Type B pancreatic cell (in vitro differentiated cells): ENCODE data around the gene TULP1. TPM values are rescaled to one million over a fixed set of nuclear protein-coding genes. Genes with fewer than 3 reads are reported as not detected.

Experiments used
- DNase-seq: peaks from one replicate; pipeline ENCODE4 v3.0.0; 2021; ENCODE audit warnings: mixed read lengths; ENCODE audit not compliant: unreplicated experiment; ENCODE audit errors: extremely low spot score
- H3K27ac Mint-ChIP-seq: 2 replicates; pipeline ENCODE4 v1.8.0; 2021; ENCODE audit warnings: mild to moderate bottlenecking, mixed read lengths
- H3K27me3 Mint-ChIP-seq: 2 replicates; pipeline ENCODE4 v1.8.0; 2021; ENCODE audit warnings: mixed read lengths
- H3K36me3 Mint-ChIP-seq: 2 replicates; pipeline ENCODE4 v1.8.0; 2021; ENCODE audit warnings: mixed read lengths
- H3K4me1 Mint-ChIP-seq: one replicate; pipeline ENCODE4 v1.8.0; 2021; ENCODE audit warnings: mixed read lengths; ENCODE audit not compliant: unreplicated experiment
- H3K4me3 Mint-ChIP-seq: 2 replicates; pipeline ENCODE4 v1.8.0; 2021; ENCODE audit warnings: mild to moderate bottlenecking, mixed read lengths
- H3K9me3 Mint-ChIP-seq: 2 replicates; pipeline ENCODE4 v1.8.0; 2021; ENCODE audit warnings: mixed read lengths
- CTCF ChIP-seq: fragments of 200-600 bp; sonication (generic); conservative IDR thresholded peaks from 2 replicates; pipeline ENCODE4 v1.5.0; 2021; ENCODE audit warnings: antibody characterized with exemption, mild to moderate bottlenecking
- total RNA-seq: library from RNA; stranded (reverse); gene quantifications from 2 replicates; pipeline ENCODE4 v1.2.1, GENCODE V29; 2021; ENCODE audit warnings: low replicate concordance

Gene TULP1
- total RNA-seq, 1 donor from 2014 or later = not detected

- H3K4me1 Mint-ChIP-seq = peaks cover 49% of the 10 kb centered on the region
- H3K36me3 Mint-ChIP-seq = no peaks in the 10 kb centered on the region
- peak overlapping the region; percentile 90 for H3K27ac Mint-ChIP-seq
- H3K27me3 Mint-ChIP-seq = peaks cover 4% of the 10 kb centered on the region
- no peak for TF ChIP-seq CTCF
- peak overlapping the region; percentile 92 for H3K4me3 Mint-ChIP-seq
- no peak for DNase-seq
- H3K9me3 Mint-ChIP-seq = no peaks in the 10 kb centered on the region
These were observed 17.2 kb downstream of the TULP1 start for GRCh38 chr6:35495258-35496035.

- Mint-ChIP-seq H3K27ac (peak overlapping the region; percentile 86), H3K9me3 (no peaks in the 10 kb centered on the region), H3K4me1 (peaks cover 44% of the 10 kb centered on the region), H3K36me3 (no peaks in the 10 kb centered on the region), H3K4me3 (peak overlapping the region; percentile 83), H3K27me3 (peaks cover 4% of the 10 kb centered on the region)
- no peak for DNase-seq
- TF ChIP-seq CTCF = no peak
These were observed 18.5 kb downstream of the TULP1 start for GRCh38 chr6:35494161-35494563.

- H3K4me3 Mint-ChIP-seq = peak overlapping the region; percentile 83
These were observed 19.3 kb downstream of the TULP1 start for GRCh38 chr6:35493307-35493983.

GRCh38 chr6:35492974-35493284 lies 19.8 kb downstream of the TULP1 start:
- Mint-ChIP-seq H3K4me3 (peak overlapping the region; percentile 83), H3K27ac (peak overlapping the region; percentile 86), H3K36me3 (no peaks in the 10 kb centered on the region), H3K9me3 (no peaks in the 10 kb centered on the region), H3K27me3 (no peaks in the 10 kb centered on the region), H3K4me1 (peaks cover 46% of the 10 kb centered on the region)
- no peak for TF ChIP-seq CTCF
- no peak for DNase-seq

More at GRCh38 chr6:35493307-35493983, 19.3 kb downstream of the TULP1 start:
- no peaks in the 10 kb centered on the region for H3K9me3 Mint-ChIP-seq
- no peak for DNase-seq
- H3K36me3 Mint-ChIP-seq = no peaks in the 10 kb centered on the region
- peak overlapping the region; percentile 86 for H3K27ac Mint-ChIP-seq
- peaks cover under 1% of the 10 kb centered on the region for H3K27me3 Mint-ChIP-seq
- no peak for TF ChIP-seq CTCF
- H3K4me1 Mint-ChIP-seq = peaks cover 44% of the 10 kb centered on the region

GRCh38 chr6:35492258-35492973 lies 20.3 kb downstream of the TULP1 start:
- no peak for TF ChIP-seq CTCF
- Mint-ChIP-seq H3K27ac (peak overlapping the region; percentile 86), H3K4me1 (peaks cover 50% of the 10 kb centered on the region), H3K36me3 (no peaks in the 10 kb centered on the region), H3K4me3 (peak overlapping the region; percentile 83), H3K27me3 (no peaks in the 10 kb centered on the region), H3K9me3 (no peaks in the 10 kb centered on the region)
- no peak for DNase-seq
